Common myeloid progenitor, CD34-positive (primary cell): Measurements from ENCODE around the gene UVRAG.
"Not testable (repeated sequence)": the region's sequence is repeated elsewhere in the genome, so short reads cannot be mapped to it uniquely, and the experiment has no call there.

Experiments used
- CTCF ChIA-PET: fragments of 350-600 bp; sonication (Branson Sonifier 250); formaldehyde crosslinking; loops from one replicate; lab custom pipeline; 2021; ENCODE audit warnings: antibody characterized with exemption; lab: Charles Lee
- POLR2A ChIA-PET: fragments of 350-600 bp; sonication (Branson Sonifier 250); formaldehyde crosslinking; loops from one replicate; lab custom pipeline; 2021; ENCODE audit warnings: antibody characterized with exemption; lab: Charles Lee
- DNase-seq, 3 donors: peaks; one replicate each; pipeline versions ENCODE4 v3.0.0 to v3.0.0-alpha.2; 2013
- H3K27ac ChIP-seq, 2 experiments: 1 replicate in 1 of 2; 2 replicates in 1 of 2; pipeline ENCODE4 v1.7.0; 2013; ENCODE audit warnings: inconsistent platforms in 2 of 2, low read length in 2 of 2, mild to moderate bottlenecking in 2 of 2, low read depth in 1 of 2, moderate library complexity in 1 of 2; ENCODE audit not compliant: severe bottlenecking in 2 of 2, insufficient read depth in 1 of 2, poor library complexity in 1 of 2
- H3K27me3 ChIP-seq, 5 experiments: replicated peaks in 2 of 5; 1 replicate in 3 of 5; 2 replicates in 2 of 5; pipeline versions ENCODE4 v1.6.1 to v1.7.0; 2013; ENCODE audit warnings: low read length in 4 of 5, mild to moderate bottlenecking in 2 of 5, moderate library complexity in 2 of 5, inconsistent platforms in 1 of 5; ENCODE audit not compliant: insufficient read depth in 5 of 5, control insufficient read depth in 4 of 5
- H3K36me3 ChIP-seq, 4 experiments: 1 replicate in 2 of 4; 2 replicates in 2 of 4; pipeline versions ENCODE4 v1.6.1 to v1.7.0; 2013; ENCODE audit warnings: low read length in 3 of 4, control low read depth in 1 of 4, mild to moderate bottlenecking in 1 of 4; ENCODE audit not compliant: control insufficient read depth in 4 of 4, insufficient read depth in 4 of 4
- H3K4me1 ChIP-seq, 4 experiments: 1 replicate in 3 of 4; 2 replicates in 1 of 4; pipeline versions ENCODE4 v1.6.1 to v1.7.1; 2013; ENCODE audit warnings: low read length in 3 of 4, mild to moderate bottlenecking in 3 of 4, control low read depth in 1 of 4, inconsistent platforms in 1 of 4, moderate library complexity in 1 of 4; ENCODE audit not compliant: control insufficient read depth in 4 of 4, insufficient read depth in 4 of 4; ENCODE audit errors: control extremely low read depth in 1 of 4
- H3K4me3 ChIP-seq, 7 experiments: 1 replicate in 4 of 7; 2 replicates in 3 of 7; pipeline versions ENCODE4 v1.5.1 to v1.7.0; 2013; ENCODE audit warnings: mild to moderate bottlenecking in 7 of 7, low read length in 6 of 7, moderate library complexity in 6 of 7, inconsistent platforms in 2 of 7, low read depth in 2 of 7, control low read depth in 1 of 7; ENCODE audit not compliant: insufficient read depth in 4 of 7, control insufficient read depth in 1 of 7; ENCODE audit errors: extremely low read depth in 1 of 7
- H3K9me3 ChIP-seq, 5 experiments: 1 replicate in 4 of 5; 2 replicates in 1 of 5; pipeline versions ENCODE4 v1.6.1 to v1.7.1; 2013; ENCODE audit warnings: low read length in 4 of 5, mild to moderate bottlenecking in 2 of 5, inconsistent platforms in 1 of 5, low read depth in 1 of 5, moderate library complexity in 1 of 5; ENCODE audit not compliant: control insufficient read depth in 4 of 5, insufficient read depth in 2 of 5; ENCODE audit errors: control extremely low read depth in 1 of 5
- WGBS: methylation state at CpG from one replicate; pipeline ENCODE4 v1.1.5; 2013; ENCODE audit not compliant: insufficient coverage; 5-methylcytosine and 5-hydroxymethylcytosine counted together

Gene UVRAG

GRCh38 chr11:75877931-75878330 is 62.9 kb downstream of the UVRAG start:
- WGBS, result 100% methylated on average over 2 of the region's 33 CpGs
- CTCF ChIA-PET, H3K27me3 ChIP-seq, POLR2A ChIA-PET, H3K27ac ChIP-seq, H3K9me3 ChIP-seq, H3K4me3 ChIP-seq, DNase-seq: not testable (repeated sequence)
- peaks cover 17 to 32% (median 25%) of the 10 kb centered on the region in 4 experiments for H3K4me1 ChIP-seq
- peaks cover 2 to 11% (median 8%) of the 10 kb centered on the region in 4 experiments for H3K36me3 ChIP-seq

- Histone ChIP-seq H3K4me1 (peaks cover 12 to 22% (median 16%) of the 10 kb centered on the region in 4 experiments), H3K27me3 (no peaks in the 10 kb centered on the region), H3K36me3 (peaks cover 4 to 13% (median 9%) of the 10 kb centered on the region in 4 experiments), H3K4me3 (no peak overlapping the region), H3K9me3 (no peaks in the 10 kb centered on the region), H3K27ac (no peak overlapping the region)
- ChIA-PET CTCF (no interaction called here), POLR2A (no interaction called here)
- WGBS, result 94% methylated on average over 2 of the region's 2 CpGs
- DNase-seq, result no peak
Measured at GRCh38 chr11:75878933-75879332, 63.9 kb downstream of the UVRAG start.

- no peak for DNase-seq
- H3K4me3 ChIP-seq, result no peak overlapping the region
- 100% methylated on average over 3 of the region's 9 CpGs for WGBS
- H3K36me3 ChIP-seq, result peaks cover 4 to 13% (median 9%) of the 10 kb centered on the region in 4 experiments
- H3K27me3 ChIP-seq, result no peaks in the 10 kb centered on the region
- peaks cover 4 to 14% (median 10%) of the 10 kb centered on the region in 4 experiments for H3K4me1 ChIP-seq
- CTCF ChIA-PET, result interaction anchor here (1.3 to 2.5 kb wide), 2 partner anchors 17 to 23 kb away, joined by 3 to 7 read pairs; no protein-coding TSS in a partner anchor
- no peaks in the 10 kb centered on the region for H3K9me3 ChIP-seq
- POLR2A ChIA-PET, result no interaction called here
- H3K27ac ChIP-seq, result no peak overlapping the region
Measured at GRCh38 chr11:75879737-75880136, 64.7 kb downstream of the UVRAG start.

DNA sequence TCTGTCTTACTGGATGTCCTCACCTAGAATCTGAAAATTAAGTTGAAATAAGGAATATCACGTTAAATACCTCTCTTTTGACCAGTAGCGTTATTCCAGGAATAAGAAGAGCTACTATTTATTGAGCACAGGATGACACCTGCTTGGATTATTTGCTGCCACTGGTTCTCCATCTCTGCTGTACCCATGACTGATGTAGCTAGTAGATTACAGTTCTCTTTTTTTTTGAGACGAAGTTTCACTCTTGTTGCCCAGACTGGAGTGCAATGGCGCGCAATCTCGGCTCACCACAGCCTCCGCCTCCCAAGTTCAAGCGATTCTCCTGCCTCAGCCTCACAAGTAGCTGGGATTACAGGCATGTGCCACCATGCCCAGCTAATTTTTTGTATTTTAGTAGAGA is 65.3 kb downstream of the UVRAG start:
- H3K36me3 ChIP-seq, result peaks cover 4 to 13% (median 9%) of the 10 kb centered on the region in 4 experiments
- 92% methylated on average over 3 of the region's 8 CpGs for WGBS
- ChIA-PET POLR2A (interaction anchor here (0.7 kb wide), 1 partner anchor 30 kb away, joined by 3 read pairs; no protein-coding TSS in a partner anchor), CTCF (interaction anchor here (0.8 to 2.5 kb wide), 6 partner anchors 8 to 22 kb away, joined by 3 to 7 read pairs (median 3); no protein-coding TSS in a partner anchor)
- not testable (repeated sequence) for H3K27ac ChIP-seq, DNase-seq, H3K9me3 ChIP-seq, H3K27me3 ChIP-seq, H3K4me1 ChIP-seq, H3K4me3 ChIP-seq

- ChIA-PET CTCF (interaction anchor here (1.0 kb wide), 1 partner anchor 16 kb away, joined by 4 read pairs; no protein-coding TSS in a partner anchor), POLR2A (no interaction called here)
Measured at GRCh38 chr11:75884321-75884720, 69.3 kb downstream of the UVRAG start.

DNA sequence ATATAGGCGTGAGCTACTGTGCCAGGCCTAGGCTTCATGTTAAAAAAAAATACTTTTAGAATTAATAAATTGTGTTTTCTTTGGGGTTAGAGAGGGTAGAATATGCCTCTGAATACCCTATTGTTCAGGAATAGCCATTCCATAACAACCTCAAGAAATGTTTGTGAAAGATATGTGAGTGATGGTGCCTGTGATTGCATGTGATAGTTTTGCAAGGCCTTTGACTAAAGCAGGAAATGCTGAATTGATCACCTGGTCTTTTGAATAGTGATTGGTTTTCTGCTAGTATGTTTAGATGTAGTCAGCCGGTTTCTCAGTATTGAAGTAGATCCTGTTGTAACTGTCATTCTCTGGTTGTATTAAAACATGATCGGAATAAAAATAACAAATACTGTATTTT is 73.4 kb downstream of the UVRAG start:
- no peak for DNase-seq
- H3K4me1 ChIP-seq, result peaks cover 11 to 30% (median 15%) of the 10 kb centered on the region in 4 experiments
- no peak overlapping the region for H3K4me3 ChIP-seq
- no peak overlapping the region for H3K27ac ChIP-seq
- POLR2A ChIA-PET, result no interaction called here
- CTCF ChIA-PET, result interaction anchor here (1.0 to 1.8 kb wide), 3 partner anchors 8 to 12 kb away, joined by 3 to 5 read pairs (median 3); no protein-coding TSS in a partner anchor
- no CpG with 5 or more reads among the region's 3 CpGs for WGBS
- no peaks in the 10 kb centered on the region for H3K27me3 ChIP-seq
- H3K9me3 ChIP-seq, result no peaks in the 10 kb centered on the region
- H3K36me3 ChIP-seq, result peaks cover 0 to 20% (median 3%) of the 10 kb centered on the region in 4 experiments

More at GRCh38 chr11:75884321-75884720, 69.3 kb downstream of the UVRAG start:
- no peaks in the 10 kb centered on the region for H3K27me3 ChIP-seq
- H3K9me3 ChIP-seq, result no peaks in the 10 kb centered on the region
- H3K4me3 ChIP-seq, result no peak overlapping the region
- H3K4me1 ChIP-seq, result peaks cover 0 to 3% (median 1%) of the 10 kb centered on the region in 4 experiments
- peaks cover 4 to 13% (median 12%) of the 10 kb centered on the region in 4 experiments for H3K36me3 ChIP-seq
- H3K27ac ChIP-seq, result no peak overlapping the region
- no peak for DNase-seq

DNA sequence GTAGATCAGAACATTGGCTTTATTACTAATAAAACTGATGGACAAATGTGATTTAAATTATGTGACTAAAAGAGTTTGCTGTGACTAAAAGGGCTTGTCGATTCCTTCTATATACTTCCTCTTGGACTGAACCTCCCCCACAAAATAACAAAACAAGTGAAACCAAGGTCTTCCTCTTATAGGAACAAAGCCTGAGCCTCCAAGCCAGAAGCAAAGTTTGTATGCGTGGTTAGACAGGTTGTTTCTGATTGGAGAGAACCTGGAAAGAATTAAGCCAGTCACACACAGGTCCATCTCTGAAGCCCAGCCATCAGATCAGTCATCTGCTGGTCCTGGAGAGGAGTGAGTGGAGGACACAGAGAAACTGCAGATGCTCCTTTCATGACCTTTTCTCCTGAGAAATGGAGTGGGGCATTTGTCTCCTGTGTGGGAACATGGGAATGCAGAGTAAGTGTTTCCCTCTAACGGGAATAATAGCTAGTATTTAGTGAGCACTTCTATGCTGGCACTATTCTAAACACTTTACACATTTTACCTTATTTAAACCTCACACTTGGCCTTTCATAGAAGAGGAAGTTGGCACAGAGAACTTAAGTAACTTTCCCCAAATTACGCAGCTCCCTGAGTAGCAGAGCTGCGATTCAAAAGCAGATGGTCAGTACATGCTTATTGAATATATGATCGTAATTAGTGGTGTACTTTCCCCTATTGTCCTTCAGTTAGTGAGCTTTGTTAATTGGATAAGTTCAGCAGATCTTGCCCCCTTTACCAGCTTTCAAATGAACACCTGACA is 77.1 kb downstream of the UVRAG start:
- H3K27ac ChIP-seq, result no peak overlapping the region
- POLR2A ChIA-PET, result interaction anchor here (0.5 kb wide), 2 partner anchors 89 to 155 kb away, joined by 3 read pairs; no protein-coding TSS in a partner anchor
- peaks cover 0 to 20% (median 3%) of the 10 kb centered on the region in 4 experiments for H3K36me3 ChIP-seq
- peak in 2 of 3 donors; percentile 64 to 71 for DNase-seq
- no peaks in the 10 kb centered on the region for H3K27me3 ChIP-seq
- H3K9me3 ChIP-seq, result no peaks in the 10 kb centered on the region
- CTCF ChIA-PET, result interaction anchor here (0.6 to 1.6 kb wide), 6 partner anchors 15 to 633 kb away, joined by 3 to 4 read pairs (median 3); no protein-coding TSS in a partner anchor
- peak overlapping the region in 1 of 7 experiments; percentile 31 for H3K4me3 ChIP-seq
- WGBS, result 11% methylated on average over 1 of the region's 6 CpGs
- peaks cover 11 to 41% (median 18%) of the 10 kb centered on the region in 4 experiments for H3K4me1 ChIP-seq
